Measurements from ENCODE around the gene LYPLAL1.

DNA sequence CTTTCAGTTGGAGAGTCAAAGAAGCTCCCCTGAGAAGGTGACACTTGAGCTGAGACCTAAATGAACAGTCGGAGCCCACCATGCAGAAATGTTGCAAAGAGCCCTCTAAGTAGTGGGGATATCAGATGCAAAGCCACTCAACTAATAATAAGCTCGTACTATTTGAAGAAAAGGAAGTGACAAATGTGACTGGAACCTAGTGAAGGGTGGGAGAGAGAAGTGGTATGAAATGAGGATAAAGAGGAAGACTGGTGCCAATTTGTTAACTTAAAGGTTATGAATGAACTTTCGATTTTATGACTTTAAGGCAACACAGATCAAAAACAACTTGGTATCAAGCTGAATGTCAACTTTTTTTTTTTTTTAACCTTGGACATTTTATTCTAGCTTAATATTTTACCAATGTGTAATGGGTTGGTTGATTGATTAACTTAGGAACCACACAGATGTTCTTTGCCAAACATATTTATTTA is 14.7 kb downstream of the LYPLAL1 start:
- TF ChIP-seq POLR2A (IDR thresholded peaks at IDR 0.05), result no peak
- TF ChIP-seq, protein P1, sequence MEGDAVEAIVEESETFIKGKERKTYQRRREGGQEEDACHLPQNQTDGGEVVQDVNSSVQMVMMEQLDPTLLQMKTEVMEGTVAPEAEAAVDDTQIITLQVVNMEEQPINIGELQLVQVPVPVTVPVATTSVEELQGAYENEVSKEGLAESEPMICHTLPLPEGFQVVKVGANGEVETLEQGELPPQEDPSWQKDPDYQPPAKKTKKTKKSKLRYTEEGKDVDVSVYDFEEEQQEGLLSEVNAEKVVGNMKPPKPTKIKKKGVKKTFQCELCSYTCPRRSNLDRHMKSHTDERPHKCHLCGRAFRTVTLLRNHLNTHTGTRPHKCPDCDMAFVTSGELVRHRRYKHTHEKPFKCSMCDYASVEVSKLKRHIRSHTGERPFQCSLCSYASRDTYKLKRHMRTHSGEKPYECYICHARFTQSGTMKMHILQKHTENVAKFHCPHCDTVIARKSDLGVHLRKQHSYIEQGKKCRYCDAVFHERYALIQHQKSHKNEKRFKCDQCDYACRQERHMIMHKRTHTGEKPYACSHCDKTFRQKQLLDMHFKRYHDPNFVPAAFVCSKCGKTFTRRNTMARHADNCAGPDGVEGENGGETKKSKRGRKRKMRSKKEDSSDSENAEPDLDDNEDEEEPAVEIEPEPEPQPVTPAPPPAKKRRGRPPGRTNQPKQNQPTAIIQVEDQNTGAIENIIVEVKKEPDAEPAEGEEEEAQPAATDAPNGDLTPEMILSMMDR (IDR thresholded peaks at IDR 0.05), result no peak

All from heart left ventricle (tissue), 13 donors.